ENCODE measurements around the gene LMX1B.

The LMX1B gene

GRCh38 chr9:126623667-126624478 is 10.1 kb downstream of the LMX1B start:
- Mint-ChIP-seq H3K36me3 (ENCODE audit: insufficient read depth) (peaks cover 8% of the 10 kb centered on the region), H3K4me3 (no peak overlapping the region), H3K27me3 (peaks cover 99% of the 10 kb centered on the region), H3K9me3 (no peaks in the 10 kb centered on the region), H3K4me1 (peaks cover 13% of the 10 kb centered on the region), H3K27ac (ENCODE audit: low read depth) (no peak overlapping the region)
- ATAC-seq (replicated peaks; ENCODE audit: extremely low read depth, poor library complexity, severe bottlenecking) (no peak), DNase-seq (ENCODE audit: low spot score in 2 of 2) (no peak)

- no peak for DNase-seq (ENCODE audit: low spot score in 2 of 2)
- H3K4me1 Mint-ChIP-seq: peaks cover 13% of the 10 kb centered on the region
- peaks cover 6% of the 10 kb centered on the region for H3K36me3 Mint-ChIP-seq (ENCODE audit: insufficient read depth)
- H3K27ac Mint-ChIP-seq (ENCODE audit: low read depth): no peak overlapping the region
- no peaks in the 10 kb centered on the region for H3K9me3 Mint-ChIP-seq
- H3K4me3 Mint-ChIP-seq: no peak overlapping the region
- H3K27me3 Mint-ChIP-seq: peaks cover 99% of the 10 kb centered on the region
- no peak for ATAC-seq (replicated peaks; ENCODE audit: extremely low read depth, poor library complexity, severe bottlenecking)
Measured at GRCh38 chr9:126624479-126624826, 10.7 kb downstream of the LMX1B start.

GRCh38 chr9:126624912-126625311 is 11.2 kb downstream of the LMX1B start:
- no peak for ATAC-seq (replicated peaks; ENCODE audit: extremely low read depth, poor library complexity, severe bottlenecking)
- H3K9me3 Mint-ChIP-seq: no peaks in the 10 kb centered on the region

GRCh38 chr9:126625329-126626126 is 11.8 kb downstream of the LMX1B start:
- Mint-ChIP-seq H3K9me3 (no peaks in the 10 kb centered on the region), H3K27me3 (peaks cover 99% of the 10 kb centered on the region), H3K4me1 (peaks cover 13% of the 10 kb centered on the region), H3K4me3 (peak overlapping the region; percentile 82), H3K27ac (ENCODE audit: low read depth) (no peak overlapping the region), H3K36me3 (ENCODE audit: insufficient read depth) (peaks cover 6% of the 10 kb centered on the region)
- ATAC-seq (replicated peaks; ENCODE audit: extremely low read depth, poor library complexity, severe bottlenecking) (no peak), DNase-seq (ENCODE audit: low spot score in 2 of 2) (no peak)

More at GRCh38 chr9:126624912-126625311, 11.2 kb downstream of the LMX1B start:
- no peak for DNase-seq (ENCODE audit: low spot score in 2 of 2)
- Mint-ChIP-seq H3K4me1 (peaks cover 13% of the 10 kb centered on the region), H3K27ac (ENCODE audit: low read depth) (no peak overlapping the region), H3K27me3 (peaks cover 99% of the 10 kb centered on the region), H3K36me3 (ENCODE audit: insufficient read depth) (peaks cover 6% of the 10 kb centered on the region), H3K4me3 (peak overlapping the region; percentile 82)

- no peaks in the 10 kb centered on the region for H3K9me3 Mint-ChIP-seq
- DNase-seq (ENCODE audit: low spot score in 2 of 2) (no peak), ATAC-seq (replicated peaks; ENCODE audit: extremely low read depth, poor library complexity, severe bottlenecking) (no peak)
- H3K27me3 Mint-ChIP-seq: peaks cover 99% of the 10 kb centered on the region
- no peak overlapping the region for H3K27ac Mint-ChIP-seq (ENCODE audit: low read depth)
- H3K4me1 Mint-ChIP-seq: peaks cover 13% of the 10 kb centered on the region
- H3K36me3 Mint-ChIP-seq (ENCODE audit: insufficient read depth): peaks cover 6% of the 10 kb centered on the region
- H3K4me3 Mint-ChIP-seq: peak overlapping the region; percentile 82
Measured at GRCh38 chr9:126626127-126626925, 12.6 kb downstream of the LMX1B start.

GRCh38 chr9:126626926-126627233 is 13.2 kb downstream of the LMX1B start:
- DNase-seq (ENCODE audit: low spot score in 2 of 2) (no peak), ATAC-seq (replicated peaks; ENCODE audit: extremely low read depth, poor library complexity, severe bottlenecking) (no peak)
- no peak overlapping the region for H3K27ac Mint-ChIP-seq (ENCODE audit: low read depth)
- peak overlapping the region; percentile 10 for H3K4me3 Mint-ChIP-seq
- H3K4me1 Mint-ChIP-seq: peaks cover 13% of the 10 kb centered on the region
- no peaks in the 10 kb centered on the region for H3K9me3 Mint-ChIP-seq
- H3K36me3 Mint-ChIP-seq (ENCODE audit: insufficient read depth): peaks cover 6% of the 10 kb centered on the region
- H3K27me3 Mint-ChIP-seq: peaks cover 99% of the 10 kb centered on the region

- Mint-ChIP-seq H3K4me3 (no peak overlapping the region), H3K27ac (ENCODE audit: low read depth) (no peak overlapping the region), H3K9me3 (no peaks in the 10 kb centered on the region), H3K4me1 (peaks cover 13% of the 10 kb centered on the region), H3K27me3 (peaks cover 99% of the 10 kb centered on the region), H3K36me3 (ENCODE audit: insufficient read depth) (peaks cover 6% of the 10 kb centered on the region)
- no peak for DNase-seq (ENCODE audit: low spot score in 2 of 2)
- no peak for ATAC-seq (replicated peaks; ENCODE audit: extremely low read depth, poor library complexity, severe bottlenecking)
Measured at GRCh38 chr9:126628146-126628545, 14.4 kb downstream of the LMX1B start.

GRCh38 chr9:126628969-126629674 is 15.4 kb downstream of the LMX1B start:
- Mint-ChIP-seq H3K9me3 (no peaks in the 10 kb centered on the region), H3K4me1 (peaks cover 13% of the 10 kb centered on the region), H3K27ac (ENCODE audit: low read depth) (no peak overlapping the region), H3K4me3 (no peak overlapping the region), H3K27me3 (peaks cover 99% of the 10 kb centered on the region), H3K36me3 (ENCODE audit: insufficient read depth) (peaks cover 4% of the 10 kb centered on the region)
- ATAC-seq (replicated peaks; ENCODE audit: extremely low read depth, poor library complexity, severe bottlenecking) (no peak), DNase-seq (ENCODE audit: low spot score in 2 of 2) (no peak)

- H3K27me3 Mint-ChIP-seq: peaks cover 86% of the 10 kb centered on the region
- no peak overlapping the region for H3K4me3 Mint-ChIP-seq
- H3K4me1 Mint-ChIP-seq: peaks cover 8% of the 10 kb centered on the region
- H3K36me3 Mint-ChIP-seq (ENCODE audit: insufficient read depth): peaks cover 4% of the 10 kb centered on the region
- H3K9me3 Mint-ChIP-seq: no peaks in the 10 kb centered on the region
- ATAC-seq (replicated peaks; ENCODE audit: extremely low read depth, poor library complexity, severe bottlenecking) (peak; percentile 19), DNase-seq (ENCODE audit: low spot score in 2 of 2) (no peak)
- H3K27ac Mint-ChIP-seq (ENCODE audit: low read depth): no peak overlapping the region
Measured at GRCh38 chr9:126630458-126631237, 16.9 kb downstream of the LMX1B start.

GRCh38 chr9:126631254-126631653 is 17.5 kb downstream of the LMX1B start:
- DNase-seq (ENCODE audit: low spot score in 2 of 2) (no peak), ATAC-seq (replicated peaks; ENCODE audit: extremely low read depth, poor library complexity, severe bottlenecking) (no peak)
- Mint-ChIP-seq H3K27ac (ENCODE audit: low read depth) (no peak overlapping the region), H3K4me1 (peaks cover 7% of the 10 kb centered on the region), H3K36me3 (ENCODE audit: insufficient read depth) (peaks cover 1% of the 10 kb centered on the region), H3K9me3 (no peaks in the 10 kb centered on the region), H3K27me3 (peaks cover 80% of the 10 kb centered on the region), H3K4me3 (no peak overlapping the region)

- Mint-ChIP-seq H3K9me3 (no peaks in the 10 kb centered on the region), H3K4me3 (no peak overlapping the region), H3K36me3 (ENCODE audit: insufficient read depth) (peaks cover 8% of the 10 kb centered on the region), H3K27ac (ENCODE audit: low read depth) (no peak overlapping the region), H3K4me1 (peaks cover 24% of the 10 kb centered on the region), H3K27me3 (peaks cover 61% of the 10 kb centered on the region)
- DNase-seq (ENCODE audit: low spot score in 2 of 2) (no peak), ATAC-seq (replicated peaks; ENCODE audit: extremely low read depth, poor library complexity, severe bottlenecking) (no peak)
Measured at GRCh38 chr9:126633881-126634558, 20.3 kb downstream of the LMX1B start.

All from central memory CD8-positive, alpha-beta T cell (primary cell).